ENCODE measurements around the gene ODAD4. TPM values are rescaled to one million over a fixed set of nuclear protein-coding genes. Genes with fewer than 3 reads are reported as not detected.
A peak's percentile ranks its signal among the peaks of the same experiment; 100 is the strongest.

Gene ODAD4
- polyA plus RNA-seq, 4 donors, result 6.4 to 8.5 (median 7.5) TPM

- no peak for DNase-seq (ENCODE audit: low read depth in 4 of 4, low spot score in 2 of 4)
Observed at GRCh38 chr17:41939044-41939692, 8.8 kb downstream of the ODAD4 start.

GRCh38 chr17:41939693-41940090 is 9.3 kb downstream of the ODAD4 start:
- DNase-seq (ENCODE audit: low read depth in 4 of 4, low spot score in 2 of 4), result no peak

GRCh38 chr17:41941168-41941567 is 10.8 kb downstream of the ODAD4 start:
- DNase-seq (ENCODE audit: low read depth in 4 of 4, low spot score in 2 of 4), result no peak

GRCh38 chr17:41942626-41943373 is 12.4 kb downstream of the ODAD4 start:
- DNase-seq (ENCODE audit: low read depth in 4 of 4, low spot score in 2 of 4), result no peak

- DNase-seq (ENCODE audit: low read depth in 4 of 4, low spot score in 2 of 4), result no peak
Observed at GRCh38 chr17:41943492-41943891, 13.1 kb downstream of the ODAD4 start.

GRCh38 chr17:41944943-41945342 is 14.5 kb downstream of the ODAD4 start:
- DNase-seq (ENCODE audit: low read depth in 4 of 4, low spot score in 2 of 4), result no peak

GRCh38 chr17:41948762-41949460 is 18.5 kb downstream of the ODAD4 start:
- no peak for DNase-seq (ENCODE audit: low read depth in 4 of 4, low spot score in 2 of 4)

- DNase-seq (ENCODE audit: low read depth in 4 of 4, low spot score in 2 of 4), result no peak
Observed at GRCh38 chr17:41956522-41956921, 26.1 kb downstream of the ODAD4 start.

- DNase-seq (ENCODE audit: low read depth in 4 of 4, low spot score in 2 of 4), result no peak
Observed at GRCh38 chr17:41957031-41957868, 26.8 kb downstream of the ODAD4 start.

- no peak for DNase-seq (ENCODE audit: low read depth in 4 of 4, low spot score in 2 of 4)
Observed at GRCh38 chr17:41957869-41958439, 27.5 kb downstream of the ODAD4 start.

- DNase-seq (ENCODE audit: low read depth in 4 of 4, low spot score in 2 of 4), result no peak
Observed at GRCh38 chr17:41959030-41959335, 28.6 kb downstream of the ODAD4 start.

- DNase-seq (ENCODE audit: low read depth in 4 of 4, low spot score in 2 of 4), result no peak
Observed at GRCh38 chr17:41959336-41960095, 29.1 kb downstream of the ODAD4 start.

GRCh38 chr17:41962111-41962510 is 31.7 kb downstream of the ODAD4 start:
- DNase-seq (ENCODE audit: low read depth in 4 of 4, low spot score in 2 of 4), result no peak

- peak in 1 of 4 donors; percentile 54 for DNase-seq (ENCODE audit: low read depth in 4 of 4, low spot score in 2 of 4)
Observed at GRCh38 chr17:41962768-41963434, 32.5 kb downstream of the ODAD4 start.

GRCh38 chr17:41965694-41966462 is 35.5 kb downstream of the ODAD4 start:
- DNase-seq (ENCODE audit: low read depth in 4 of 4, low spot score in 2 of 4), result peak in 1 of 4 donors; percentile 51

- DNase-seq (ENCODE audit: low read depth in 4 of 4, low spot score in 2 of 4), result peak; percentile 53 to 82 (median 76)
Observed at GRCh38 chr17:41966463-41967140, 36.2 kb downstream of the ODAD4 start, which contains the start of gene CNP. CNP (plus strand) TSS chr17:41966795; CDS start chr17:41966885, 90 bp downstream.

- DNase-seq (ENCODE audit: low read depth in 4 of 4, low spot score in 2 of 4), result no peak
Observed at GRCh38 chr17:41967141-41967920, 36.9 kb downstream of the ODAD4 start.
